ENCODE data around the gene TVP23C. TPM values are rescaled to one million over a fixed set of nuclear protein-coding genes. Genes with fewer than 3 reads are reported as not detected.

The TVP23C gene
- total and polyA plus RNA-seq, 8 donors: 2.4 to 74.5 (median 21.0) TPM; not detected in 2

GRCh38 chr17:15513856-15514459 lies 49.3 kb downstream of the TVP23C start:
- H3K4me1 ChIP-seq: peaks cover 0 to 27% (median 22%) of the 10 kb centered on the region in 4 donors
- H3K36me3 ChIP-seq: peaks cover 4 to 29% (median 24%) of the 10 kb centered on the region in 4 donors
- H3K27me3 ChIP-seq: no peaks in the 10 kb centered on the region
- peak overlapping the region in 4 of 5 donors; percentile 30 to 70 (median 54) for H3K27ac ChIP-seq
- no peaks in the 10 kb centered on the region for H3K9me3 ChIP-seq
- H3K4me3 ChIP-seq: no peak overlapping the region
- 33 to 60% (median 48%) methylated on average over 9 of the region's 9 CpGs for WGBS, 5 donors
- no peak for DNase-seq
- TF ChIP-seq EP300 (IDR thresholded peaks at IDR 0.05): no peak
- intact Hi-C loops (cut with DNase I; ENCODE audit: low total_unique reads): no loop called here

DNA sequence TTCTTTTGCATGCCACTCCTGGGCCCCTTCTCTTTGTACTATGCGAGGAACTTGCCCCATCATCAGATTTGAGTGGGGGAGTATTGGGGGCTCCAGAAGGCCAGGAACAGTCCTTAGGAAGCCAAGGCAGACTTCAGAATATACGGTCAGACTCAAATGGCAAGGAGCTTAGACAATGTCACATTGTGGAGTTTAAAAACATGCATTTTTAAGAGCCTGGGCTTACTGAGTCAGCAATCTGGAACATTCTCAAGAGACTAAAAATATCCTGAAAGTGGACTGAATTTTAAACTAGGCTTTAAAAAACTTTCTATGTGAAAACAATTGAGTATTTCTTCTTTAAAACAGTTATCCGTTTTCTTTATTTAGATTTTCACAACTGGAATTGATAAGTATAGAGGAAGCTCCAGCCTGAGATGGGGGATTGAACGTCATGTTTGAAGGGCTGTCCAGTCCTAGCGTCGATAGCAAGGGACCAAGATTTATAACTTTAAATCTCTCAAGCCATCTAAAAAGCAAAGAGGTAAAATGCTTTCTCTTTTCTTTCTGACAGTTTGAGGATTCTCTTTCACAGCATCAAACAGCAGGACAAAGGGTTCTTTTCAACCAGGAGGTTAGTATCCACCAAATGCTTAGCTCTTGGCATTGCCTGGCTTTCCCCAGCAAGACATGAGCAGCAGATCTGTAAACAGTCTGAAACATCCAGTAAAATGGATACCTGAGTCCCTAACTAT lies 50.1 kb downstream of the TVP23C start:
- WGBS, 5 donors: 62 to 80% (median 79%) methylated on average over 6 of the region's 6 CpGs
- Histone ChIP-seq H3K4me3 (no peak overlapping the region), H3K4me1 (peaks cover 0 to 27% (median 22%) of the 10 kb centered on the region in 4 donors), H3K27ac (peak overlapping the region in 4 of 5 donors; percentile 30 to 70 (median 62)), H3K9me3 (no peaks in the 10 kb centered on the region), H3K36me3 (peaks cover 4 to 27% (median 21%) of the 10 kb centered on the region in 4 donors), H3K27me3 (no peaks in the 10 kb centered on the region)
- TF ChIP-seq EP300 (IDR thresholded peaks at IDR 0.05): no peak
- no peak for TF ChIP-seq CTCF (IDR thresholded peaks at IDR 0.05)
- no peak for TF ChIP-seq POLR2AphosphoS5 (IDR thresholded peaks at IDR 0.05)
- TF ChIP-seq POLR2A (IDR thresholded peaks at IDR 0.05): no peak
- DNase-seq: peak in 1 of 2 donors; percentile 30
- intact Hi-C loops (cut with DNase I; ENCODE audit: low total_unique reads): no loop called here

DNA sequence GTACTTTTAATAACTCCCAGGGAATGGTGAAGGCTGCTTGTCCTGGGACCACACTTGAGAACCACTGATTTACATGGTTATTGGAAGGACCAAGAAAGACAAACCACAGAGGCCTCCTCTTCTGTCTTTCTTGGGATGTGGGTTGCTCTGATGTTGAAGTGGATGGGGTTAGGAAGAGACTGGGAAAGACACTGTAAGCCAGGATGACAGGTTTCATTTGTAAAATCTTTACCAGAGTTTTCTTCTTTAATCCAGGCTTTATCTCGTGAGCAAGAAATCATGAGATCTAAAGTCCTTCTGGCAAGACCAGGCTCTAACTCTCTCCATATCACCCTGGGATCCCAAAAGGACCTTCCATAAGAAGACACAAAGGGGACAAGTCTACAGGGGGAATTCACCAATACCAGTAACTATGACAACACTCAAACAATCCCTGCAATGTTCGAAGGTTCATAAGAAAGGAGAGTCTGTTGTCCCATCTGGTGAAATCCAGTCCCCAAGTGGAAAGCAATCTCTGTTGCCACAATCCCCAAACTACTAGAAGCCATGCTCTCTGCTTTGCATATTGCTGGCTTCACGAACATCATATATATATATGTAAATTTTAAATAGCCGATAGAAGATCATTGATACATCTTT lies 51.1 kb downstream of the TVP23C start:
- intact Hi-C loops (cut with DNase I; ENCODE audit: low total_unique reads): no loop called here
- no peak for DNase-seq
- Histone ChIP-seq H3K27ac (peak overlapping the region in 3 of 5 donors; percentile 57 to 70 (median 68)), H3K4me3 (no peak overlapping the region), H3K9me3 (no peaks in the 10 kb centered on the region), H3K4me1 (peaks cover 0 to 27% (median 22%) of the 10 kb centered on the region in 4 donors), H3K27me3 (no peaks in the 10 kb centered on the region), H3K36me3 (peaks cover 4 to 27% (median 21%) of the 10 kb centered on the region in 4 donors)
- WGBS, 5 donors: 92 to 98% (median 94%) methylated on average over 4 of the region's 4 CpGs
- TF ChIP-seq CTCF (IDR thresholded peaks at IDR 0.05): no peak
- no peak for TF ChIP-seq POLR2A (IDR thresholded peaks at IDR 0.05)
- no peak for TF ChIP-seq POLR2AphosphoS5 (IDR thresholded peaks at IDR 0.05)
- TF ChIP-seq EP300 (IDR thresholded peaks at IDR 0.05): no peak

DNA sequence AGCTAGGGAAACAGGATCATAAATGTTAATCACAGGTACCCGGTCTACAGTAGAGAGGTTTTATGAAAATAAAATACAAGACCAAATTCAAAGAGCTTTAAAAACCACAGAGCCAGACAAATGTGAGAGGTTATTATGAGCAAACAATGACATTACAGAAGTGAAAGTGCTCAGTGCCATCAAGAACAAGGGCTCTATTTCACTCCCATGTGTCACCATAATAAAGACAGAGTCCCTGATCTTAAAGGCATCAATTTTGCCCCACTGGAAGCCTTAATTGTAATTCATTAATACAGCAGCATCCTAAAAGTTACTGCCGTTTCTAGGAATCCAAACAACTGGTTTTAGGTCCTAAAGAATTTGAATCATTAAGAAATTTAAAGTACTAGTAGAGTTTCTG lies 52.1 kb downstream of the TVP23C start:
- H3K36me3 ChIP-seq: peaks cover under 1 to 25% (median 16%) of the 10 kb centered on the region in 4 donors
- peaks cover 0 to 27% (median 22%) of the 10 kb centered on the region in 4 donors for H3K4me1 ChIP-seq
- no peak overlapping the region for H3K4me3 ChIP-seq
- intact Hi-C loops (cut with DNase I; ENCODE audit: low total_unique reads): no loop called here
- no peaks in the 10 kb centered on the region for H3K27me3 ChIP-seq
- 70 to 86% (median 73%) methylated on average over 2 of the region's 2 CpGs for WGBS, 5 donors
- DNase-seq: no peak
- no peak overlapping the region for H3K27ac ChIP-seq
- TF ChIP-seq CTCF (IDR thresholded peaks at IDR 0.05): no peak
- no peak for TF ChIP-seq POLR2A (IDR thresholded peaks at IDR 0.05)
- TF ChIP-seq POLR2AphosphoS5 (IDR thresholded peaks at IDR 0.05): no peak
- TF ChIP-seq EP300 (IDR thresholded peaks at IDR 0.05): no peak
- H3K9me3 ChIP-seq: no peaks in the 10 kb centered on the region

All from stomach (tissue), 9 donors.